NCI-H2171 (cell line): ENCODE results near the gene RNASE2.
"Not testable (repeated sequence)": the region's sequence is repeated elsewhere in the genome, so short reads cannot be mapped to it uniquely, and the experiment has no call there.

Experiments used
- DNase-seq: peaks from one replicate; lab custom pipeline; 2025; lab: John Stamatoyannopoulos, UW

Gene RNASE2

DNA sequence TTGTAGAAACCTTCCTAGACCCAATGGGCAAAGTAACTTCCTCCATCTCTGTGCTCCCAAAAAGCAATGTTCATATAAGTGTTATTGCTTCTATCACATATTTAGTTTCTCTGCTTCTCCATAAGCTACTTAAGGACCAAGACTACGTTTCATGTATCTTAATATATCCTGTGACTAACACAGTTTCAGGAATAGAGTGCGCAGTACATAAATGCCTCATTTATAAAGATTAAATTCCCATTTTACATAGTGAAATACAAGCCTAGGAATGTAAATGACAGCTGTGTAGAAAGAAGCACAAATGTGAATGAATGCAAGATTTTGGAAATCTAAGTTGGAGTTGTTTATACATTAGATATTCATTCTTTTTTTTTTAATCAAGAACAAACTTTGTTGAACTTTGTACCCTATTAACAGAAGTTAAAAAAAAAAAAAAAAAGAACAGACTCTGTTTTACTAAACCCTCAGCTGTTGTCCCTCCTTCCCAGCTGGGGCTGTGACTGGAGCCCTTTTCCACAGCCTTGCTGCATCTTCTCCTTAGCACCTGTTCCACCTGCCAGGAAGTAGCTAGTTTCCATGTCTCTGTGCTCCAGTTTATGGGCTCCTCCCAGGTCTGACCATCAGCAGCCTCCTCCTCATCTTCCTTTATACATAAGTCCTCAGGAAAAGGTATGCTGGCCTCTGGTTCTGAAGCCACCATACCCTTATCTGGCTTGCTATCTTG is 27.5 kb downstream of the RNASE2 start:
- DNase-seq, result no peak

DNA sequence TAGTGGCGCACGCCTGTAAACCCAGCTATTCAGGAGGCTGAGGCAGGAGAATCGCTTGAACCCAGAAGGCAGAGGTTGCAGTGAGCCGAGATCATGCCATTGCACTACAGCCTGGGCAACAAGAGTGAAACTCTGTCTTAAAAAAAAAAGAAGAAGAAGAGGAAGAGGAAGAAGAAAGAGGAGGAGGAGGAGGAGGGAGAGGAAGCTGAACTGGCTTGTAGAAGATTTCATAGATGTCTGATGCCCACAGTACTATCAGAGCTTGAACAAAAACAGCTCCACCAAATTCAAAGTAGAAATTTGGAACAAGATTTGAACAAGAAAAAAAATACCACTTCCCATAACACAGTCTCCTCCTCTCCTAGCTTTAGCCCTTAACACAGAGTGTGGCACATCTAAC is 30.4 kb downstream of the RNASE2 start:
- not testable (repeated sequence) for DNase-seq

DNA sequence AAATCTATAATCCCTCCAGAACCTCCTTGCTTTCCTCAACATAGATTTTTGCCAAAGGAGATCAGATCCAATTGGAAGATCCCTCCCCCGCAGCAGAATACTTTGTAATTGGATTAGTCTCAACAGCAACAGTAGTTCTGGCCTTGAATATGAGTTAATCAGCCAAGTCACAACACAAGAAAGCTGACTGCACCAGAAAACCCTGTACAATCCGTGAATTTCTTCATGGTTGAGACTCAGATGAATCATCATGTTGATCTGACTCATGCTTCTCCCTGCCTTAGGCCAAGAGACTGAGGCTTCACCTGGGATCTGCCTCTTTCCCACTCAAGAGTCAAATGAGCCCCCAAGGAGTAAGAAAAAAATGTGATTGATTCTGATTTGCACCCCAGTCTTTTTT is 31.5 kb downstream of the RNASE2 start:
- DNase-seq, result no peak

DNA sequence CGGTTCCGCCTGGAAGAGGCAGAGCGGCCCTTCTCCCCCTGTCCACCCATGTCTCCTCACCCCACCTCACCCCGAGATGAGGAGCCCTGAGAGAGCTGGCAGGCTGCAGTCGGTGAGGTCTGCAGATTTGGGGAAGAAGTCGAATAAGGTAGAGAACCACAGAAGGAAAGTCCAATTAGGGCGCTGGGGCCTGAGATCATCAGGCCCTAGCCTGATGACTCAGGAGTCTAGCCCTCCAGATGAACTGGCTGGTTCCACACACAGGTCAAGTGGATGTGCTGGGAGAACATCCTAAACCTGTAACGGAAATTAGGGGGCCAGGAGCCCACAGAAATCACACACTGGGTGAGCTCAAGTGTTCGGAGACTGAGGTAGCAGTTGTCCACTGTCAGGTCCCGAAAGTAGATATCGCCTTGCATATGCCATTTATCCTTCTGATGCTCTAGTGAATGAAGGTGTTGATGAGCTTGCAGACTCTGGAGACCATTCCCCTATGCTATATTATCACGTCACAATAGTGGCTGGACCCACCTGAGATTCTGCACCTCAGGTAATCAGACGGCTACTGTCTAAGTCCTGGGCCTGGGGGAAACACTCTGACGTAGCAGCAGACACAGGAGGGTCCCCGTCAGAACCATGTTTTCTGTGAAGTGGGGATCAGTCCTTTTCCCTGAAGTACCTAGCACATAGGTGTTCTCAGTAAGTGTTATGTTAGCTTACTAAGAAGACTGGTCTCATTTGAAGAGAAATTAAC is 33.6 kb downstream of the RNASE2 start:
- no peak for DNase-seq

- DNase-seq, result no peak
These were observed 34.1 kb downstream of the RNASE2 start for GRCh38 chr14:20989471-20989786.

GRCh38 chr14:20989787-20990600 is 34.7 kb downstream of the RNASE2 start, which contains the start of gene METTL17:
METTL17 (plus strand) TSS chr14:20989980; CDS start chr14:20990003, 23 bp downstream.
- DNase-seq, result peak; percentile 99

DNA sequence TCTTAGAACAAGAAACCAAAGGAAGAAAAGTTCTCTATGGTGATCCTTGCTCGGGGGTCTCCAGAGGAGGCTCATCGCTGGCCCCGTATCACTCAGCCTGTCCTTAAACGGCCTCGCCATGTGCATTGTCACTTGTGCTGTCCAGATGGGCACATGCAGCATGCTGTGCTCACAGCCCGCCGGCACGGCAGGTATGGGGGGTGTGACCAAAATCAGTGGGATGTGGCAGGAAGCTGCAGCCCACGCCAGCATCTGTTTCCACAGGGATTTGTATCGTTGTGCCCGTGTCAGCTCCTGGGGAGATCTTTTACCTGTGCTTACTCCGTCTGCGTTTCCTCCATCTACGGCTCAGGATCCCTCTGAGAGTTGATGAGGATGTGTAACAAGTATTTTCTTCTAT is 41.2 kb downstream of the RNASE2 start:
- no peak for DNase-seq

DNA sequence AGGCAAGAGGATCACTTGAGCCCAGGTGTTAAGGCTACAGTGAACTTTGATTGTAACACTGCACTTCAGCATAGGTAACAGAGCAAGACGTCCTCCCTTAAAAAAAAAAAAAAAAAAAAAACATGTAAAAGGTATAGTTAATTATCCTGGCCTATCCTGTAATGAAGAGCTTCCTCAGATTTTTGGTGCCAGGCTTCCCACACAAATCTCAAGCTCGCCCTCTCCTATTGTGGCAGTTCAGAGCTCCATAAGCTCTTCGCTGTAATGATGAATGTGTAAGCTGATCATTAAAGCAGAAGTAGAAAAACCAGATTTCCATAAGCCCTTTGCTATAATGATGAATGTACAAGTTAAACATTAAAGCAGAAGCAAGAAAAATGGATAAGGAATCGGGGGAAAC is 41.8 kb downstream of the RNASE2 start:
- no peak for DNase-seq

DNA sequence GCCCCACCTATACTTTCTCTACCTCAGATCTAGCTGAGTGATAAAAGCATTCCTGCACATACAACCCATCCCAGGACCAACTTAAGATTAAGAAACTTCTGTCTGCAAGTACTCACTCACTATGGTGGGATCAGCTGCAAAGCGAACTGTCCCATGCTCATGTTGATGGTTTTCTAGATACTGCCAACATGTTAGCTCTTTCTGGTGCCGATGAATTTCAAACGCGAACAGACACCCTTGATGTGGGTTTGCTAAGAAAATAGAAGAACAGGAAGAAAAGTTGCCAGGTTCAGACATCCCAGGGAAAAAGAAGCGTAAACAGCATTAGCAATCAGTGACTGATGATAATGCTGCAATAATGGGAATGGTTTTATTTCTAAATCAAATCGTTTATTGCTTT is 42.3 kb downstream of the RNASE2 start:
- DNase-seq, result no peak

DNA sequence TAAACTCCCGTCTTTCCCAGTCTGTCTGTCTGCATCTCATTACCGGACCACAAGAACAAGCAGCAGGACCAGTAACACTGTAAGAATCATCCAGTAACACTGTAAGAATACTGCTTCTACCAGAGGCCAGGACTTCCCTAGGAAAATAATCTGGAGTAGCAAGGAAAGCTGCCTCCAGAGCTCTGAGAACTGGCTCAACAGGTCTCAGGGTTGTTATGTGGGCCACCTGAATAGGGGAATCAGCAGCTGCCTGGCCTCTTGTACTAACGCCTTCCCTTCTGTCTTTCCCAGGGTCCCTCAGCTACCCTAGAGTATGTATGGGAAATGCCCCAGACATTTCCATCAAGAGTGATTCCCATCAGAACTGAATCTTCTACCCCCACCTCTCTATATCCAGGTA is 42.9 kb downstream of the RNASE2 start:
- no peak for DNase-seq

- no peak for DNase-seq
These were observed 43.5 kb downstream of the RNASE2 start, which contains the start of gene SLC39A2 for GRCh38 chr14:20998674-20999366. SLC39A2 (plus strand) TSS chr14:20999293; CDS start chr14:20999447, 154 bp downstream.

DNA sequence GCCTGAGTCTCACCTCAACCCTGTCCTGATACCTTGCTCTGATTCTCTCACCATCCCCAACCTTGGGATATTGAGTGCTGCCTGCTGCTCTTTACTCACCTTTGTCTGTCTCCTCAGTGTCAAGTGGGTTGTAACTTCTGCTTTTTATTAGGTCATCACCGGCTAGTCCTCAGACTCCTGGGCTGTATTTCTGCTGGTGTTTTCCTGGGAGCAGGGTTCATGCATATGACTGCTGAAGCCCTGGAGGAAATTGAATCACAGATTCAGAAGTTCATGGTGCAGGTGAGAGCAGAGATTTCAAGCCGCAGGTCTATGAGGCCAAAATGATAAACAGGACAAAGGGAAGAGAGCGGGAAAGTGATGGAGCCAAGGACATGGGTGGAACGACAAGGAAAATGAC is 44.3 kb downstream of the RNASE2 start:
- DNase-seq, result no peak

DNA sequence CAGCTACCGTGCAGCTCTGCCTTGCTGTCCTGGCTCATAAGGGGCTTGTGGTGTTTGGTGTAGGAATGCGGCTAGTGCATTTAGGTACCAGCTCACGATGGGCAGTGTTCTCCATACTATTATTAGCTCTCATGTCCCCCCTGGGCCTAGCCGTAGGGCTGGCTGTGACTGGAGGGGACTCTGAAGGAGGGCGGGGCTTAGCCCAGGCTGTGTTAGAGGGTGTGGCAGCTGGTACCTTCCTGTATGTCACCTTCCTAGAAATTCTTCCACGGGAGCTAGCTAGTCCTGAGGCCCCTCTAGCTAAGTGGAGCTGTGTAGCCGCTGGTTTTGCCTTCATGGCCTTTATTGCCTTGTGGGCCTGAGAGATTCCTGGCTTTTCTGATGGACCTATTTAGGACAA is 45.9 kb downstream of the RNASE2 start:
- no peak for DNase-seq

DNA sequence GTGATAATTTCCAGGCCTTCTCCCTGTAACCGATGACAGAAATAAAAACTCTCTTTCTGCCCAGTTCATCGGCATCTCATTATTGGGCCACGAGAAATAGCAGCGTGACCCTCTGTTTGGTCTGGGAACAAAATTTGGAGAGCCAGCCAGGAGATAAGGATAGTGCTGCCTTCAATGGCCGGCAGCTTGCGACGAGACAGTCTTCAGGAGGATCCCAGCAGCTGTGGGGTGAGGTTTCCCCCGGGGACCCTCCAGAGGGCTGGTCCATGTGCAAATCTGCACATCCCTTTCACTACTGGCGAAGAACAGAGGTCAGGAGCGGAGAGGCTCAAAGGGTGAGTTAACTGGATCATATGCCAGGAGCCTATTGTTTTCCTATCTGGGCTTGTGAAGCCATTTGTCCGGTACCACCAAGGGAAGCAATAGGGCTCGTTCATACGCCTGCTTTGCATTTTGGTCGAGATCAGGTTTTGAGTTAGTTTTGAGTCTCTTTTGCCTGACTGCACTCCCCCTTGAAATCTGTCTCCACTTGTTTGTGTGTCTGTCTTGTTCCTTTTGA is 48.6 kb downstream of the RNASE2 start:
- DNase-seq, result no peak
